Posterior vena cava (tissue), 2 donors: ENCODE measurements around the gene PIK3CB. TPM values are rescaled to one million over a fixed set of nuclear protein-coding genes. Genes with fewer than 3 reads are reported as not detected.
A peak's percentile ranks its signal among the peaks of the same experiment; 100 is the strongest.
"Not testable (repeated sequence)": the region's sequence is repeated elsewhere in the genome, so short reads cannot be mapped to it uniquely, and the experiment has no call there.

Experiments used
- DNase-seq: peaks from one replicate; pipeline ENCODE4 v3.0.0-alpha.2; 2020; ENCODE audit warnings: low spot score
- intact Hi-C, 2 donors: fragments of 100-400 bp; cut with DNase I; formaldehyde crosslinking; loops; one replicate each; pipeline versions ENCODE4 v1.14.1 to v1.14.2; 2022 to 2023
- total RNA-seq, 2 donors: library from RNA; stranded (reverse); fragmentation: NEBNext Ultra II Directional; extraction: Animal tissue kit (Norgen Biotek cat#: 25700); gene quantifications; one replicate each; pipeline ENCODE4 v1.2.1, GENCODE V29; 2021
- donor health status: DM: yes; HTN: yes; CAD: no.
- donor health status: DM: yes; HTN: yes; CAD: no.

Gene PIK3CB
- total RNA-seq, 2 donors from 2014 or later: 15.4 to 21.1 TPM

GRCh38 chr3:138653567-138653966, 181.2 kb downstream of the PIK3CB start:
- no peak for DNase-seq
- intact Hi-C loops: no loop called here

- DNase-seq: no peak
- intact Hi-C loops: no loop called here
These were observed 185.6 kb downstream of the PIK3CB start for GRCh38 chr3:138649134-138649533.

GRCh38 chr3:138646513-138646912, 188.2 kb downstream of the PIK3CB start:
- intact Hi-C loops: no loop called here
- DNase-seq: no peak

GRCh38 chr3:138646008-138646407, 188.7 kb downstream of the PIK3CB start:
- DNase-seq: no peak
- intact Hi-C loops: no loop called here

GRCh38 chr3:138642927-138643253, 191.8 kb downstream of the PIK3CB start:
- intact Hi-C loops: no loop called here
- no peak for DNase-seq

- no peak for DNase-seq
- intact Hi-C loops: no loop called here
These were observed 192.4 kb downstream of the PIK3CB start for GRCh38 chr3:138642226-138642926.

GRCh38 chr3:138640537-138640936, 194.2 kb downstream of the PIK3CB start:
- intact Hi-C loops: no loop called here
- no peak for DNase-seq

GRCh38 chr3:138638641-138639040, 196.1 kb downstream of the PIK3CB start:
- intact Hi-C loops: no loop called here
- no peak for DNase-seq

GRCh38 chr3:138629526-138629925, 205.2 kb downstream of the PIK3CB start:
- no peak for DNase-seq
- intact Hi-C loops: no loop called here

GRCh38 chr3:138625707-138626365, 208.9 kb downstream of the PIK3CB start:
- intact Hi-C loops: no loop called here
- DNase-seq: no peak

GRCh38 chr3:138624518-138624917, 210.2 kb downstream of the PIK3CB start:
- intact Hi-C loops: no loop called here
- no peak for DNase-seq

GRCh38 chr3:138620431-138620830, 214.3 kb downstream of the PIK3CB start:
- intact Hi-C loops: no loop called here
- no peak for DNase-seq

- intact Hi-C loops: no loop called here
- DNase-seq: no peak
These were observed 219.3 kb downstream of the PIK3CB start for GRCh38 chr3:138615462-138615861.

- intact Hi-C loops: no loop called here
These were observed 224.8 kb downstream of the PIK3CB start for GRCh38 chr3:138609898-138610266.

GRCh38 chr3:138608322-138609135, 226.2 kb downstream of the PIK3CB start, which contains the start of gene FAIM:
Gene FAIM (plus strand): TSS chr3:138608771. CDS start chr3:138619727, 10,956 bp downstream.
- intact Hi-C loops: no loop called here
- DNase-seq: peak; percentile 91

More at GRCh38 chr3:138609898-138610266, 224.8 kb downstream of the PIK3CB start:
- DNase-seq: no peak

GRCh38 chr3:138604106-138604595, 230.6 kb downstream of the PIK3CB start:
- not testable (repeated sequence) for DNase-seq
- intact Hi-C loops: loop anchor here in 1 of 2 donors (1.0 kb wide), 1 partner anchor 313 kb away; no protein-coding TSS in a partner anchor
